T-helper 17 cell (primary cell): ENCODE measurements around the gene AP1M1. TPM values are rescaled to one million over a fixed set of nuclear protein-coding genes. Genes with fewer than 3 reads are reported as not detected.

Experiments
- ATAC-seq: fragments of 150-1000 bp; cut with Tn5 transposase; 2 replicates; pipeline ENCODE4 v1.10.0; 2021; ENCODE audit warnings: mild to moderate bottlenecking, moderate library complexity
- DNase-seq, 3 donors: peaks; one replicate each; pipeline versions ENCODE4 v3.0.0 to v3.0.0-alpha.2; 2020 to 2021
- H3K9me3 ChIP-seq: one replicate; pipeline ENCODE4 v1.7.0; 2013; ENCODE audit warnings: low read length, mild to moderate bottlenecking; ENCODE audit not compliant: control insufficient read depth, poor library complexity, severe bottlenecking
- H3K27ac Mint-ChIP-seq: one replicate; pipeline ENCODE4 v1.8.0; 2022; ENCODE audit warnings: mild to moderate bottlenecking, moderate library complexity, mixed read lengths
- H3K27me3 Mint-ChIP-seq: one replicate; pipeline ENCODE4 v1.8.0; 2022; ENCODE audit warnings: mixed read lengths
- H3K36me3 Mint-ChIP-seq: one replicate; pipeline ENCODE4 v1.8.0; 2022; ENCODE audit warnings: low read depth, mixed read lengths
- H3K4me1 Mint-ChIP-seq: one replicate; pipeline ENCODE4 v1.8.0; 2022; ENCODE audit warnings: mild to moderate bottlenecking, mixed read lengths
- H3K4me3 Mint-ChIP-seq: one replicate; pipeline ENCODE4 v1.8.0; 2022; ENCODE audit warnings: mild to moderate bottlenecking, moderate library complexity, mixed read lengths
- total RNA-seq, 4 donors: library from RNA in 2 of 4; stranded (reverse) in 2 of 4; gene quantifications; one replicate each; pipeline ENCODE4 v1.2.3 and lab custom pipeline; 2022 to 2026

Gene AP1M1
- total RNA-seq, 2 donors from 2014 or later = 91.8 to 98.5 TPM

GRCh38 chr19:16259385-16260159, 61.9 kb downstream of the AP1M1 start:
- H3K9me3 ChIP-seq = no peaks in the 10 kb centered on the region
- ATAC-seq (peak; percentile 54), DNase-seq (no peak)
- Mint-ChIP-seq H3K4me1 (peaks cover 38% of the 10 kb centered on the region), H3K27ac (peak overlapping the region; percentile 83), H3K4me3 (peak overlapping the region; percentile 72), H3K27me3 (no peaks in the 10 kb centered on the region), H3K36me3 (peaks cover 3% of the 10 kb centered on the region)

DNA sequence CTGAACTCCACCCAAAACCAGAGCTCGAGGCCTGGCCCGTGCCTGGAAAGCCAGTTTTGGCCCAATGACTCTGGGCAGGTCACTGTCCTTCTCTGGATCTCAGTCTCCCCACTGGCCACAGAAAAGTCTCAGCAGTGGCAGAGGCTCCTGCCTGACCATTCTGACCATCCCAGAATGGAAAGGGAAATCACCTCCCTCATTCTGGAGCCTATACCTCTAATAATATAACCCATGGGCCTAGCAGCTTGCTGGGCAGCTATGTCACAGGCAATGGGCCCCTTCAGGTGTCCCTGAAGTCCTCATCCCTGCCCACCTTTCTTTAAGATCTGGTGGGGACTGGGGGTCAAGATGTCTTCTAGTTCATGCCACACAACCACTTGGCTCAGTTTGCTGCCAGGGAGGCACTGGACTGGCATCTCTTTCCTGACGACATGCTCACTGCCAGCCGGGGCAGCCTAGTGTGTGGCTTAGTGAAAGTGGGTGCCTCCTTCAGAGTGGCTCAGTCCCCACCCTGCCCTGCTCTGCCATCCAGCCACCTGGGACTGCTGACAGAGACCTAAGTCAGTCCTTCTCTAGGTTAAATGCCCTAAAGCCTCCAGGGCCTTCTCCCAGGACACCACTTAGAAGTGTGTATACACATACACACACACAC, 62.6 kb downstream of the AP1M1 start:
- no peaks in the 10 kb centered on the region for H3K36me3 Mint-ChIP-seq
- no peaks in the 10 kb centered on the region for H3K9me3 ChIP-seq
- DNase-seq = no peak
- peaks cover 35% of the 10 kb centered on the region for H3K4me1 Mint-ChIP-seq
- no peaks in the 10 kb centered on the region for H3K27me3 Mint-ChIP-seq
- peak overlapping the region; percentile 83 for H3K27ac Mint-ChIP-seq
- peak overlapping the region; percentile 19 for H3K4me3 Mint-ChIP-seq
- no peak for ATAC-seq

GRCh38 chr19:16260812-16261161, 63.1 kb downstream of the AP1M1 start:
- Mint-ChIP-seq H3K4me3 (peak overlapping the region; percentile 89), H3K36me3 (no peaks in the 10 kb centered on the region), H3K27ac (peak overlapping the region; percentile 89), H3K27me3 (no peaks in the 10 kb centered on the region), H3K4me1 (peaks cover 35% of the 10 kb centered on the region)
- H3K9me3 ChIP-seq = no peaks in the 10 kb centered on the region
- no peak for DNase-seq
- no peak for ATAC-seq

- H3K4me1 Mint-ChIP-seq = peaks cover 41% of the 10 kb centered on the region
- no peaks in the 10 kb centered on the region for H3K27me3 Mint-ChIP-seq
- ATAC-seq (no peak), DNase-seq (no peak)
- H3K4me3 Mint-ChIP-seq = peak overlapping the region; percentile 89
- H3K36me3 Mint-ChIP-seq = no peaks in the 10 kb centered on the region
- H3K27ac Mint-ChIP-seq = peak overlapping the region; percentile 89
- H3K9me3 ChIP-seq = no peaks in the 10 kb centered on the region
Measured at GRCh38 chr19:16261584-16262368, 64.1 kb downstream of the AP1M1 start.

DNA sequence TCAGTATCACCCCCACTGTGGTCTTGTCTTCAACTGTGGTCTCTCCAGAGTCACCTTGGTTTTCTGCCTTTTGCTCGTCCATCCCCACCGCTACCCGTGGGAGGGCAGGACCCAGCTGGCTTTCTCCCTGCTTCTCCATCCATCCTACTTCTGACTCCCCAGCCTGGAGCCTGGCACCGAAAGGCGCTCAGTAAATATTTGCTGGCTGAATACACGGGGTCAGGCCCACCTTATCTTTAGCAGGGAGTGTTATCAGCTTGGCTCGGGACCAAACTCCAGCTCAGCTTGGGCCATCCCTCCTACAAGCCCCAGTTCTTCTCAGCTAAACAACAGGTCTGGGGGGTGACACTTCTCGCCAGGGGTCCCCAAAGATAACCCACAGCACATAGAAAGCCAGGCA, 64.9 kb downstream of the AP1M1 start:
- H3K27me3 Mint-ChIP-seq = no peaks in the 10 kb centered on the region
- peak overlapping the region; percentile 82 for H3K4me3 Mint-ChIP-seq
- no peaks in the 10 kb centered on the region for H3K9me3 ChIP-seq
- ATAC-seq (no peak), DNase-seq (no peak)
- H3K27ac Mint-ChIP-seq = peak overlapping the region; percentile 89
- H3K4me1 Mint-ChIP-seq = peaks cover 47% of the 10 kb centered on the region
- no peaks in the 10 kb centered on the region for H3K36me3 Mint-ChIP-seq

GRCh38 chr19:16263141-16263761, 65.5 kb downstream of the AP1M1 start:
- ATAC-seq (no peak), DNase-seq (no peak)
- Mint-ChIP-seq H3K27me3 (no peaks in the 10 kb centered on the region), H3K27ac (peak overlapping the region; percentile 89), H3K36me3 (no peaks in the 10 kb centered on the region), H3K4me3 (peak overlapping the region; percentile 82), H3K4me1 (peaks cover 46% of the 10 kb centered on the region)
- no peaks in the 10 kb centered on the region for H3K9me3 ChIP-seq

DNA sequence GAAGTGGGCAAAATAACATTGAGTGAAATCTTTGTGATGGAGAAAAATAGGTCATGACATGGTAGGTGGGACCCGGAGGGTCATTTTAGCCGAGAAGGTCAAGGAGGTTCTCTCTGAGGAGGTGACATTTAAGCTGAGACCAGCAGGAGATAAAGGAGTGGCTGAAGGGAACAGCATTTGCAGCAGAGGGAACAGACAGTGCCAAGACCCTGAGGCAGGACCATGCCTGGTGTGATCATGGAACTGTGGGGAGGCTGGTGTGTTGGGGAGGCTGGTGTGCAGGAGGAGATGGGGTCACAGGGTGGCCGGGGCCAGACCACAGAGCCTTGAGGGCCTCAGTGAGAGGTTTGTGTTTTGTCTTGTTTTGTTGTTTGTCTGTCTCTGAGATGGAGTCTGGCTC, 67.5 kb downstream of the AP1M1 start:
- peak overlapping the region; percentile 94 for H3K27ac Mint-ChIP-seq

GRCh38 chr19:16265890-16266585, 68.3 kb downstream of the AP1M1 start:
- H3K4me1 Mint-ChIP-seq = peaks cover 45% of the 10 kb centered on the region
- peak; percentile 2 for ATAC-seq
- no peaks in the 10 kb centered on the region for H3K9me3 ChIP-seq
- no peak for DNase-seq
- peak overlapping the region; percentile 94 for H3K27ac Mint-ChIP-seq
- H3K27me3 Mint-ChIP-seq = no peaks in the 10 kb centered on the region
- peak overlapping the region; percentile 82 for H3K4me3 Mint-ChIP-seq
- no peaks in the 10 kb centered on the region for H3K36me3 Mint-ChIP-seq

More for the DNA sequence above, 67.5 kb downstream of the AP1M1 start:
- ATAC-seq (no peak), DNase-seq (no peak)
- H3K36me3 Mint-ChIP-seq = no peaks in the 10 kb centered on the region
- H3K27me3 Mint-ChIP-seq = no peaks in the 10 kb centered on the region
- H3K4me3 Mint-ChIP-seq = no peak overlapping the region
- peaks cover 49% of the 10 kb centered on the region for H3K4me1 Mint-ChIP-seq
- H3K9me3 ChIP-seq = no peaks in the 10 kb centered on the region

- no peaks in the 10 kb centered on the region for H3K36me3 Mint-ChIP-seq
- H3K9me3 ChIP-seq = no peaks in the 10 kb centered on the region
- DNase-seq (peak; percentile 49 to 61 (median 55)), ATAC-seq (peak; percentile 87)
- H3K4me1 Mint-ChIP-seq = peaks cover 40% of the 10 kb centered on the region
- peak overlapping the region; percentile 94 for H3K27ac Mint-ChIP-seq
- H3K4me3 Mint-ChIP-seq = peak overlapping the region; percentile 82
- H3K27me3 Mint-ChIP-seq = no peaks in the 10 kb centered on the region
Measured at GRCh38 chr19:16266586-16266942, 68.9 kb downstream of the AP1M1 start.

GRCh38 chr19:16268676-16269319, 71.1 kb downstream of the AP1M1 start:
- Mint-ChIP-seq H3K36me3 (no peaks in the 10 kb centered on the region), H3K27ac (peak overlapping the region; percentile 94), H3K4me1 (peaks cover 30% of the 10 kb centered on the region), H3K4me3 (peak overlapping the region; percentile 65), H3K27me3 (no peaks in the 10 kb centered on the region)
- DNase-seq = peak in 1 of 3 donors; percentile 29
- peak; percentile 25 for ATAC-seq
- H3K9me3 ChIP-seq = no peaks in the 10 kb centered on the region

DNA sequence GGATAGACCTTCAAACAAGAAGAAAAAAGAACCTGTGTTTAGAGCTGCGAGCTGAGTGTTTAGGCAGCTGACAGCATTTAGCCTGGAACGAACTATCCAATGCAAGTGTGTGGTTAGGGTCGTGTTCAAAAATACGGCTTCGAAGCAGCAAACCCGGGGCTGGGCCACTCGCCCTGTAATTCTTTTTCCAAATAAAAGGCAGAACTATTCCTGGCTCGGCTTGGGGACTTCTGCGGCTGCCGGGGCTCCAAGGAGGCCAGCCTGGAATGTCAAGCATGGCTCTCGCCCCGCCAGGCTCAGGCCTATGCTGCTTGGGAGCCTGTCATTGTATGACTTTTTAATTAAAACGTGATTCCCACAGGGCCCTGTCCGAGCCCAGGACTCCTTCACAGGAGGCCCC, 75.2 kb downstream of the AP1M1 start:
- H3K4me3 Mint-ChIP-seq = no peak overlapping the region
- no peaks in the 10 kb centered on the region for H3K27me3 Mint-ChIP-seq
- H3K4me1 Mint-ChIP-seq = peaks cover 19% of the 10 kb centered on the region
- peaks cover 2% of the 10 kb centered on the region for H3K36me3 Mint-ChIP-seq
- no peak overlapping the region for H3K27ac Mint-ChIP-seq
- H3K9me3 ChIP-seq = no peaks in the 10 kb centered on the region
- ATAC-seq = no peak
- no peak for DNase-seq

- no peak overlapping the region for H3K27ac Mint-ChIP-seq
- H3K27me3 Mint-ChIP-seq = no peaks in the 10 kb centered on the region
- ATAC-seq (no peak), DNase-seq (no peak)
- peaks cover 10% of the 10 kb centered on the region for H3K4me1 Mint-ChIP-seq
- H3K4me3 Mint-ChIP-seq = no peak overlapping the region
- H3K36me3 Mint-ChIP-seq = peaks cover 2% of the 10 kb centered on the region
- H3K9me3 ChIP-seq = no peaks in the 10 kb centered on the region
Measured at GRCh38 chr19:16274447-16274846, 76.7 kb downstream of the AP1M1 start.
